ENCODE data around the gene CHST8. TPM values are rescaled to one million over a fixed set of nuclear protein-coding genes. Genes with fewer than 3 reads are reported as not detected.

The CHST8 gene
- total RNA-seq, 4 donors from 2014 or later = 0.66 TPM; not detected in 3

DNA sequence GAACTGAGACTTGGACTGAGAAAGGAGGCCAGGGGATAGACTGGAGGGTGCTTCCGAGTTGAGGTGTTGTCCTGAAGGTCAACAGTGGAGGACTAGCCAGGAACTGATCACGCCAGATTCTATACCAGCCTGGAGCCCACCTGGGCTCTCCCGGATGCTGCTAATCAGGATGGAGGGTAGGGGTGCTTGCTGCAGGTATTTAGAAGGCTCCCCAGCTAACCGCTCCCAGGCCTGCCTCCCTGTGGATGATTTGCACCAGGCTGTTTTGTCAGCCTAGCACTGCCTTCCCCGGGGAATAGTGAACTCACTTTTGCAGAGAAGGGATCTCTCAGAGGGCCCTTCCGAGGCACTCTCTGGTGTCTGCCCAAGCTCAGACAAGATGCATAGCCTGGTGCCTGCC, 114.4 kb downstream of the CHST8 start:
- Histone ChIP-seq H3K4me1 (peaks cover 0 to 10% (median 9%) of the 10 kb centered on the region in 4 donors), H3K4me3 (no peak overlapping the region), H3K9me3 (no peaks in the 10 kb centered on the region), H3K36me3 (no peaks in the 10 kb centered on the region), H3K27me3 (peaks cover 0 to 31% (median 0%) of the 10 kb centered on the region in 4 donors), H3K27ac (replicated peaks in 1 of 4) (no peak overlapping the region)
- 76% methylated on average over 5 of the region's 6 CpGs for WGBS
- TF ChIP-seq POLR2AphosphoS5 (IDR thresholded peaks at IDR 0.05) (no peak), EP300 (IDR thresholded peaks at IDR 0.05) (no peak), POLR2A (IDR thresholded peaks at IDR 0.05; ENCODE audit: low read depth) (no peak)
- TF ChIP-seq, protein P1, sequence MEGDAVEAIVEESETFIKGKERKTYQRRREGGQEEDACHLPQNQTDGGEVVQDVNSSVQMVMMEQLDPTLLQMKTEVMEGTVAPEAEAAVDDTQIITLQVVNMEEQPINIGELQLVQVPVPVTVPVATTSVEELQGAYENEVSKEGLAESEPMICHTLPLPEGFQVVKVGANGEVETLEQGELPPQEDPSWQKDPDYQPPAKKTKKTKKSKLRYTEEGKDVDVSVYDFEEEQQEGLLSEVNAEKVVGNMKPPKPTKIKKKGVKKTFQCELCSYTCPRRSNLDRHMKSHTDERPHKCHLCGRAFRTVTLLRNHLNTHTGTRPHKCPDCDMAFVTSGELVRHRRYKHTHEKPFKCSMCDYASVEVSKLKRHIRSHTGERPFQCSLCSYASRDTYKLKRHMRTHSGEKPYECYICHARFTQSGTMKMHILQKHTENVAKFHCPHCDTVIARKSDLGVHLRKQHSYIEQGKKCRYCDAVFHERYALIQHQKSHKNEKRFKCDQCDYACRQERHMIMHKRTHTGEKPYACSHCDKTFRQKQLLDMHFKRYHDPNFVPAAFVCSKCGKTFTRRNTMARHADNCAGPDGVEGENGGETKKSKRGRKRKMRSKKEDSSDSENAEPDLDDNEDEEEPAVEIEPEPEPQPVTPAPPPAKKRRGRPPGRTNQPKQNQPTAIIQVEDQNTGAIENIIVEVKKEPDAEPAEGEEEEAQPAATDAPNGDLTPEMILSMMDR (IDR thresholded peaks at IDR 0.05) = no peak
- no peak for DNase-seq (ENCODE audit: extremely low spot score)
- intact Hi-C loops (cut with DNase I) = no loop called here

DNA sequence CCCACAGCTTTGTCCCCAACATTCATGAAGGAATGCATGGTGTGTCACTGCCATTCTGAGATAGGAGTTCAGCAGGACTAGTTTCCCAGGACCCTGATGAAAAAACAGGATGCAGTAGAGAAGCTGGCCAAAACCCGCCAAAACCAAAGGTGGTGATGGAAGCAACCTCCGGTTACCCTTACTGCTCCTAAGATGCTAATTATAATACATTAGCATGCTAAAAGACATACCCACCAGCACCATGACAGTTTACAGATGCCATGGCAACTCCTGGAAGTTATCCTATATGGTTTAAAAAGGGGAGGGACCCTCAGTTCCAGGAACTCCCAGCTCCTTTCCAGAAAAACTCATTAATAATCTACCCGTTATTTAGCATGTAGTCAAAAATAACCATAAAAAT, 115.0 kb downstream of the CHST8 start:
- peaks cover 0 to 28% (median 0%) of the 10 kb centered on the region in 4 donors for H3K27me3 ChIP-seq
- H3K4me1 ChIP-seq = peaks cover 0 to 10% (median 9%) of the 10 kb centered on the region in 4 donors
- DNase-seq (ENCODE audit: extremely low spot score) = no peak
- no peak overlapping the region for H3K4me3 ChIP-seq
- no peak overlapping the region for H3K27ac ChIP-seq (replicated peaks in 1 of 4)
- 34% methylated on average over 3 of the region's 3 CpGs for WGBS
- no peaks in the 10 kb centered on the region for H3K9me3 ChIP-seq
- intact Hi-C loops (cut with DNase I) = no loop called here
- TF ChIP-seq, protein P1 (IDR thresholded peaks at IDR 0.05) = no peak
- no peak for TF ChIP-seq POLR2AphosphoS5 (IDR thresholded peaks at IDR 0.05)
- TF ChIP-seq EP300 (IDR thresholded peaks at IDR 0.05) = no peak
- TF ChIP-seq POLR2A (IDR thresholded peaks at IDR 0.05; ENCODE audit: low read depth) = no peak
- no peaks in the 10 kb centered on the region for H3K36me3 ChIP-seq

- TF ChIP-seq EP300 (IDR thresholded peaks at IDR 0.05) (no peak), POLR2A (IDR thresholded peaks at IDR 0.05; ENCODE audit: low read depth) (no peak), POLR2AphosphoS5 (IDR thresholded peaks at IDR 0.05) (no peak)
- TF ChIP-seq, protein P1 (IDR thresholded peaks at IDR 0.05) = no peak
- Histone ChIP-seq H3K4me1 (peaks cover 0 to 10% (median 9%) of the 10 kb centered on the region in 4 donors), H3K27me3 (peaks cover 0 to 20% (median 0%) of the 10 kb centered on the region in 4 donors), H3K4me3 (no peak overlapping the region), H3K27ac (replicated peaks in 1 of 4) (no peak overlapping the region), H3K36me3 (no peaks in the 10 kb centered on the region), H3K9me3 (no peaks in the 10 kb centered on the region)
- 65% methylated on average over 4 of the region's 4 CpGs for WGBS
- intact Hi-C loops (cut with DNase I) = no loop called here
- DNase-seq (ENCODE audit: extremely low spot score) = no peak
These were observed 116.1 kb downstream of the CHST8 start for GRCh38 chr19:33737681-33738371.

- Histone ChIP-seq H3K36me3 (no peaks in the 10 kb centered on the region), H3K4me1 (no peaks in the 10 kb centered on the region), H3K27me3 (peaks cover 0 to 41% (median 0%) of the 10 kb centered on the region in 4 donors), H3K9me3 (no peaks in the 10 kb centered on the region), H3K27ac (replicated peaks in 1 of 4) (no peak overlapping the region), H3K4me3 (no peak overlapping the region)
- intact Hi-C loops (cut with DNase I) = no loop called here
- TF ChIP-seq, protein P1 (IDR thresholded peaks at IDR 0.05) = no peak
- TF ChIP-seq POLR2AphosphoS5 (IDR thresholded peaks at IDR 0.05) = no peak
- TF ChIP-seq POLR2A (IDR thresholded peaks at IDR 0.05; ENCODE audit: low read depth) = no peak
- no peak for TF ChIP-seq EP300 (IDR thresholded peaks at IDR 0.05)
- WGBS = 30% methylated on average over 9 of the region's 9 CpGs
- DNase-seq (ENCODE audit: extremely low spot score) = no peak
These were observed 119.2 kb downstream of the CHST8 start for GRCh38 chr19:33740811-33741396.
